ENCODE data around the gene H2BK1.

DNA sequence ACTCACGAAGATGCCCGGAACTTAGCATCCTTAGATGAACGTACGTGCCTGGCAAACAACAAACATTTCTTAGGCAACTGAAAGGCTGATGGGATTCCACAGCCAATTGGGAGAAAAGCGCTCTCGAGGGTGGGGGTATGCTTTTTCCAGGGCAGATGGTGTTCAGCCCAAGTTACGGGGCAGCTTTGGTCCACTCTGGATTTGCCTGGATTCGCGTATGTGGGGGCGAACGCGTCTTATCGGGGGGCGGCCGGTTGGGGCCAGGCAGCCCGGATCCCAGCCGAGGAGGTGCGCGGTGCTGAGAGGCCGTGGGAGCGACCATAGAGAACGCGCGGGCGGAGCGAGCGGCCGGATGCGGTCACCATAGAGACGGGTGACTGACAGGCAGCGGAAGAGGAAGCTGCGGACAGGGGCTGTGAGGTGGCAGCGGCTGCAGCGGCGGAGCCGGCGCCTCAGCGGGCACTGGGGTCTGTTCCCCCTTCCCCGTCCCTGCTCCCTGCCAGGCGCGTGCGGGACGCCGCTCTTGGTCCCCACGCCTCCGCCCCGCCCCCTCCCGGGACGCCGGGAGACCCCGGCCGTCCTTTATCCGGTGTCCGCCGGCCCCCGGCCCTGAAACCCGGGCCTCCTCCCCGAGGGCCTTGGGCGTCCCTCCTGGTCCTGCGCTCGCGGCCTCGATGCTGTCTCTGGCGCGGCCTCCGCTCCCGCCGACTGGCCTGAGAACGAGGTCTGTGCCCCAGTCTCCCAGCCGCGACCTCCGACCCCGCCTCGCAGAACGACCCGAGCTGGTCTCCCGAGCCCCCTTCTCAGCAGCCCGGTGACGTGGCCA, 22.0 kb upstream of the H2BK1 start, which contains the start of gene CHPF2:
- TF ChIP-seq CTCF (conservative IDR thresholded peaks at IDR 0.05) = no peak
- peak; percentile 92; the same call in 1 of the 2 replicates for TF ChIP-seq ZFX (IDR thresholded peaks at IDR 0.05)
